Muscle layer of duodenum (tissue), 2 donors: Measurements from ENCODE around the gene NPLOC4.
"Not testable (repeated sequence)": the region's sequence is repeated elsewhere in the genome, so short reads cannot be mapped to it uniquely, and the experiment has no call there.

Experiments used
- H3K27ac ChIP-seq: one replicate; pipeline ENCODE4 v1.7.0; 2013; ENCODE audit warnings: mild to moderate bottlenecking, low read length
- H3K27me3 ChIP-seq: one replicate; pipeline ENCODE4 v1.7.0; 2013; ENCODE audit warnings: low read depth, mild to moderate bottlenecking, control low read depth, low read length
- H3K36me3 ChIP-seq, 2 donors: one replicate each; pipeline ENCODE4 v1.7.0; 2013; ENCODE audit warnings: low read length in 2 of 2, control low read depth in 1 of 2, mild to moderate bottlenecking in 1 of 2; ENCODE audit not compliant: insufficient read depth in 2 of 2, control insufficient read depth in 1 of 2
- H3K4me1 ChIP-seq, 2 donors: one replicate each; pipeline ENCODE4 v1.7.0; 2013; ENCODE audit warnings: low read length in 2 of 2, mild to moderate bottlenecking in 2 of 2, control low read depth in 1 of 2, moderate library complexity in 1 of 2; ENCODE audit not compliant: insufficient read depth in 2 of 2, control insufficient read depth in 1 of 2
- H3K4me3 ChIP-seq, 2 donors: one replicate each; pipeline ENCODE4 v1.7.0; 2013; ENCODE audit warnings: low read length in 2 of 2, low read depth in 1 of 2, mild to moderate bottlenecking in 1 of 2
- H3K9me3 ChIP-seq, 2 donors: one replicate each; pipeline ENCODE4 v1.7.0; 2013; ENCODE audit warnings: low read length in 2 of 2, control low read depth in 1 of 2, mild to moderate bottlenecking in 1 of 2; ENCODE audit not compliant: control insufficient read depth in 1 of 2
- donor health status: healthy.

The NPLOC4 gene

DNA sequence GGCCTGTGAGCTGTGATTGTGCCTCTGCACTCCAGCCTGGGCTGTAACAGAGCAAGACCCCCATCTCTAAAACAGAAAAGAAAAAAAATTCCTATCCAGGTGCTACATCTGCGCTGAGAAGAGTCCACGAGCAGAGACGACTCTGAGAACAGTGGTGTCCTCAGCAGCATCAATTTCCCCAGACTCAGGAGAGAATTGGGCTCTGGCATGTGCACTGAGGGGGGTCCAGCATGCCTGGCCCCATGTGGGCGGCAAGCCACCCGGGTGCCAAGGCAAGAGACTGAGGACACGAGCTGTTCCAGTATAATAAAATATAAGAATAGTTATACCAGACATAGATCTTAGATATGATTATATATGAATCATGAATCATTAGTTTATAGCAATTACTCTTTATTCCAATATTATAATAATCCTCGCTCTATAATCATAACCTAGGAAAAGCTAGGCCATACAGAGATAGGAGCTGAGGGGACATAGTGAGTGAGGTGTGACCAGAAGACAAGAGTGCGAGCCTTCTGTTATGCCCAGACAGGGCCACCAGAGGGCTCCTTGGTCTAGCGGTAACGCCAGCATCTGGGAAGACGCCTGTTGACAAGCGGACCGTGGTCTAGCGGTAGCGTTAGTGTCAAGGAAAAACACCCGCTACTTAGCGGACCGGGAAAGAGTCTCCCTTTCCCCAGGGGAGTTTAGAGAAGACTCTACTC is 38.8 kb upstream of the NPLOC4 start:
- H3K27me3 ChIP-seq, H3K27ac ChIP-seq, H3K4me1 ChIP-seq, H3K9me3 ChIP-seq, H3K4me3 ChIP-seq: not testable (repeated sequence)
- H3K36me3 ChIP-seq = peaks cover 8 to 45% of the 10 kb centered on the region in 2 donors

DNA sequence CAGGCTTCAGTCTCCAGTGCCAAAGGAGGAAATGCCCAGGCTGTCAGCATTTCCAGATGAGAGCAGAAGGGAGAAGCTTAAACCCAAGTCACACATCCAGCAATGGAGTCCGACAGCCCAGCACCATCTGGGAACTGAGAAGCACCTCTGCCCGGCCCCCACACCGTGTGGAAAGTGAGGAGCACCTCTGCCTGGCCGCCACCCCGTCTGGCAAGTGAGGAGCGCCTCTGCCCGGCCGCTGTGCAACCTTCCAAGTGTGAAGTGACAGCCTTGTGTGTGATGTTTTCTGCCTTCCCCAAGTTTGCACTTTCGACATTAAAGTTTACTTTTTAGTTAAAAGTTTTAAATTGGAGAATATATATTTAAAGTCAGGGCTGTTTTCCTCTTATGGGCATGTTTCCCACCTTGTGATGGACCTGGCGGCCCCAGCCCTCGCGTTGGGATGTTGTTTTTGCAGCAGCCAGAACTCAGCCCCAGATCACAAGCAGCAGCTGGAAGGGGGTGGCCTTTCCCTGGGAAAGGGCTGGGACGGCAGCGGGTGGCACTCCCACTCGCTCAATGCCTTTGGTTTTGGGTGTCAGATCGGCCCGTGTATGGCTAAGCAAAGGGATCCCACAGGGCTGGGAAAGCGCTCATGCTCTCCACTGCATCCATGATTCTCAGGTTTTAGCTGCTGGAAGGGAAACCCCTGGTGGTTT is 36.8 kb upstream of the NPLOC4 start:
- peaks cover 12 to 50% of the 10 kb centered on the region in 2 donors for H3K36me3 ChIP-seq
- H3K27ac ChIP-seq = no peak overlapping the region
- no peaks in the 10 kb centered on the region for H3K4me1 ChIP-seq

DNA sequence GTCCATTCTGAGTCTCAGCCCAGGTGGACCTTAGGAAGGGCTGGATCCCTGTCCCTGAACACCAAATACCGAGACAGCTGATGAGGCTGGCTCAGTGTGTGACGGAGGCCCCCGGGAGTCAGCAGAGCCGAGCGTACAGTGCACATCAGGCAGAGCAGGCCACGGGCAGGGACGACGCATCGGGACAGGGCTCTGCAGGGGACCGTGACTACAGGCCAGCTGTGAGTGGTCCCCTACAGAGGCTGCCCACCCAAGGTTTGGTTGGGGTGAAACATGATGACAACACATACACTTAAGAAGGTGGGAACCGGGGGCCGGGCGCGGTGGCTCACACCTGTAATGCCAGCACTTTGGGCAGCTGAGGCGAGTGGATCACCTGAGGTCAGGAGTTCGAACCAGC is 36.0 kb upstream of the NPLOC4 start:
- H3K9me3 ChIP-seq = no peaks in the 10 kb centered on the region
- H3K4me1 ChIP-seq = no peaks in the 10 kb centered on the region
- H3K27ac ChIP-seq = no peak overlapping the region
- no peak overlapping the region for H3K4me3 ChIP-seq
- H3K36me3 ChIP-seq = peaks cover 12 to 50% of the 10 kb centered on the region in 2 donors
- no peaks in the 10 kb centered on the region for H3K27me3 ChIP-seq

More for the DNA sequence above, 36.8 kb upstream of the NPLOC4 start:
- no peak overlapping the region for H3K4me3 ChIP-seq
- H3K9me3 ChIP-seq = no peaks in the 10 kb centered on the region
- H3K27me3 ChIP-seq = no peaks in the 10 kb centered on the region

DNA sequence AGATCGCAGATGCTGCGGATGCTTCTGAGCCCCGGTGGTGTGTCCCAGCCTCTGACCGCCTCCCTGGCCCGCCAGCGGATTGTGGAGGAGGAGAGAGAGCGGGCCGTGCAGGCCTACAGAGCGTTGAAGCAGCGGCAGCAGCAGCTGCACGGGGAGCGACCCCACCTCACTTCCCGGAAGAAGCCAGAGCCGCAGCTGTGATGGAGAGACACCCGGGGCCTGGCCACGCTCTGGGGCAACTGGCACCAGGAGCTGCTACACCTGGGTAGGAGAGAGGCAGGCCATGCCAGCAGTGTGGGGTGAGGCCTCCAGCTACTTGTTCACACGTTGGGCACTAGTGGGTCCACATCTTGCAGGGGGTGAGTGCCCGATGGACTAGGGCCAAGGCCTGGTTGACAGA is 35.6 kb upstream of the NPLOC4 start:
- Histone ChIP-seq H3K9me3 (no peaks in the 10 kb centered on the region), H3K36me3 (peaks cover 12 to 50% of the 10 kb centered on the region in 2 donors), H3K27ac (no peak overlapping the region), H3K4me1 (peaks cover 0 to 4% of the 10 kb centered on the region in 2 donors), H3K27me3 (no peaks in the 10 kb centered on the region), H3K4me3 (no peak overlapping the region)

DNA sequence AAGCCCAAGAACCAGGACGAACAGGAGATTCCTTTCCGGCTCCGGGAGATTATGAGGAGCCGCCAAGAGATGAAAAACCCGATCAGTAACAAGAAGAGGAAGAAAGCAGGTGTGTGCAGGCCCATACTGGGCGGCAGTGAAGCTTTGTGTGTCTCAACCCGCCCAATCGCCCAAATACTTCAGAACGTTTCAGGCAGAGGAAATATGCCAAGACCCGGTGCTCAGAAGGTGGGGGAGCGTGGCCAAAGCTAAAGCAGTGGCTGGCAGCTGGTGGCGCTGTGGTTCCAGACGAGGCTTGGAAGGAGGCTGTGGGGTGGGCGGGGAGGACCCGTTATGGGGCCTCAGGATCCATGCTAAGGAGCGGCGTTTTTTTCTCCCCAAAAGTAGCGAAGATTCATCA is 30.8 kb upstream of the NPLOC4 start:
- H3K27me3 ChIP-seq = no peaks in the 10 kb centered on the region
- no peaks in the 10 kb centered on the region for H3K9me3 ChIP-seq
- no peak overlapping the region for H3K4me3 ChIP-seq
- peaks cover 6 to 20% of the 10 kb centered on the region in 2 donors for H3K4me1 ChIP-seq
- H3K27ac ChIP-seq = no peak overlapping the region
- H3K36me3 ChIP-seq = peaks cover 11 to 33% of the 10 kb centered on the region in 2 donors

DNA sequence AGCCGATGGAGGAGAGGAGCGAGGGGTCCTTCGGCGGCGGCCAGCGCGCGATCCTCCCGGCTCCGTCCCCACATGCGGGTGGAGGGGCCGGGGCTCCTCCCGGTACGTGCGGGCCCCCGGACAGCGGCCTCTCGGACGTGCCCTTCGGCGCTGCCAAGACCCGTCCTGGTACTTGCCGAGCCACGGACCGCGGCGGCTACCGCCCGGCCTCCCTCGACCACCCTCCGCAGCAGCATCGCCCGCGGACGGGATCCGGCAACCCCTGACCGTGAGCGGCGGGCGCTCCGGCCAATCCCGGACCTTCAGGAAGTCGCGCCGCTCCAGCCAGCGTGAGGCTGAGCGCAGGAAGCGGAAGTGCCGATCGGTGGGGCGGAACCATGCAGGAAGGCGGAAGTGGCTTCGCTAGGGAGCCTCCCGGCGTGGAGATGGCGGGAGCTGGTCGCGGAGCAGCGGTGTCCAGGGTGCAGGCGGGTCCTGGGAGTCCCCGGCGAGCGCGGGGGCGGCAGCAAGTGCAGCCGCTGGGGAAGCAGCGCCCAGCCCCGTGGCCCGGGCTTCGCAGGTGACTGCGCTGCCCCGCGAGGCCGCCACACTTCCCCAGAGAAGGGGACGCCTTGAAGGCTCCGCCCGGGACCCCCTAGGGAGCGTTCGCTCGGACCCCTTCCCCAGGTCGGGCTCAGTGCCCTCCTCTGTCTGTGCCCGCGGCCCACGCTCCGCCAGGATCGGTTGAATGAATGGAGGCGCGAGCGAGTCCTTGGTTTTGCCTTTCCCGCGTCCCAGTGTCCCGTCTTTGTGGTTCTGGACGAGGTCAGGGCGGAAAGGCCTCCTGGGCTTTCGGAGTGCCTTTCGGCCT is 29.7 kb upstream of the NPLOC4 start, which contains the start of the genes CCDC137 and OXLD1:
CCDC137 (plus strand) TSS at position 396 of the 850 bp plus-strand sequence; CDS start at position 426, 30 bp downstream.
OXLD1 (minus strand) TSS at position 264 of the 850 bp plus-strand sequence; CDS start at position 236, 28 bp downstream.
- Histone ChIP-seq H3K4me1 (peaks cover 6 to 20% of the 10 kb centered on the region in 2 donors), H3K4me3 (peak within 1 kb of the TSS; percentile 95 to 99), H3K36me3 (peaks cover 4 to 21% of the 10 kb centered on the region in 2 donors), H3K9me3 (no peaks in the 10 kb centered on the region), H3K27me3 (no peaks in the 10 kb centered on the region), H3K27ac (peak within 1 kb of the TSS; percentile 87)

DNA sequence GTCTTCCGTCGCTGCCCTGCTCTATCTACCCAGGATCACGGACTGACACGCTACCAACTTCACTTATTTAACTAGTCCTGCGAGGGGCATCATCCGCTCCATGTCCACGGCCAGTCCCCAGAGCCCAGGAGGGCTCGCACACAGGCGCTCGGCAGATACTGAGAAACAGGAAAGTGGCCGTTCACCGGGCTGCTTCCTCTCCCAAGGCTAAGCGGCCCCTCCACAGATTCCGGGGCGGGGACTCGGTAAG is 29.1 kb upstream of the NPLOC4 start:
- H3K9me3 ChIP-seq = no peaks in the 10 kb centered on the region
- H3K36me3 ChIP-seq = peaks cover 4 to 16% of the 10 kb centered on the region in 2 donors
- H3K27me3 ChIP-seq = no peaks in the 10 kb centered on the region
- peak overlapping the region; percentile 87 for H3K27ac ChIP-seq
- H3K4me1 ChIP-seq = peaks cover 6 to 20% of the 10 kb centered on the region in 2 donors
- H3K4me3 ChIP-seq = peak overlapping the region; percentile 95 to 99

DNA sequence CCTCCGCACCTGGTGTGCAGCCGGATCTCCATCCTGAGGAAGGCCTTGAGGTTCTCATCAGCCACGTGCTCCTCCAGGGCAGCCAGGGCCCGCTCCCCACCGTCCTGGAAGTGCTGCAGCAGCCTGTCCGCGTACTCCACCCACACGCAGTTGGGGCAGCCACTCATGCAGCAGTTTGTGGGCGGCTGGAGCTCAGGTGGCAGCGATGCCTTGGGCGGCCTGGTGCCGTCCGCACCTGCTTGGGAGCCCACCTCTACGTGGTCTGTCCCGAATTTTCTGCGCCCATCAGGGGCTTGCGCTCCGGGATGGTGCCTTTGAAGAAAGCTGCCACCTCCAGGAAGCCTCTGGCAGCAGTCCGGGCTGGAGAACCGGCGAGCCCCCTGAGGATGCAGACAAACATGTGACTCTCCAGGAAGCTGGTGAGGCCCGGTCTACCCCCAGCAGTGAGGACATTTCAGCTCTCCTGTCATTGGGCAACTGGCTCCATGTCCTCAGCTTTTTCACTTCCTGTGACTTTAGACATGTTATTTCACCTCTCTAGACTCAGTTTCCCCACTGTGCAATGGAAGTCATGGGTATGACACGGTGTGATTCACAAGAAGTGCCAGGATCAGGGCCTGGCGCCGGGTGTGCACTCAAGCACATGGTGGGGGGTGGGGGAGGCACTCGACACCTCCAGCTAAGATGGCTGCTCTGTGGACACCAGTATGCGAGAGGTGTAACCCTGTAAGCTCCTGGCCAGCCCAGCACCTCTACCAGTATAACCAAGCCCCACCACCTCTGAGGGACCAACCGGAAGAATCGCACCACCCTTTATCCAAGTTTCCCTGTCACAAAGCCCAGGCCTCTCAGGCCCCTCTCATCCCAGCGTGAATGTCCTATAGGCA is 28.5 kb upstream of the NPLOC4 start:
- Histone ChIP-seq H3K9me3 (no peaks in the 10 kb centered on the region), H3K27me3 (no peaks in the 10 kb centered on the region), H3K27ac (peak overlapping the region; percentile 87), H3K4me1 (peaks cover 6 to 20% of the 10 kb centered on the region in 2 donors), H3K4me3 (peak overlapping the region; percentile 95 to 99), H3K36me3 (peaks cover 4 to 13% of the 10 kb centered on the region in 2 donors)

DNA sequence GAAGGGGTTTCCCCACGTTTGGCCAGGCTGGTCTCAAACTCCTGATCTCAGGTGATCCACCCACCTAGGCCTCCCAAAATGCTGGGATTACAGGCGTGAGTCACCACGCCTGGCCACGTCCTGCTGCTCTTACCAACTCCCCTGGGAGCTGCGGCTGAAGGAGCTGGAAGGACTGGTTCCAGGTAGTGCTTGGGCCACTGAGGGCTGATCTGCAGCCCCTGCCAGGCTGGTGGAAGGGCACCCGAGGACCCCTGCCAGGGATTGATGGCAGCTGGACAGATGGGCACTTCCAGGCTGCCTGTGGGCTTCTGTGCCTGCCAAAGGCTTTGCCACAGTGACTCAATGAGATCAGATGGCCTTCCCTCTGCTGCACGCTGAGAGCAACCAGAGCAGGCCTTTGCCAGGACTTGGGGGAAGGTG is 27.1 kb upstream of the NPLOC4 start:
- Histone ChIP-seq H3K4me1 (peaks cover 6 to 20% of the 10 kb centered on the region in 2 donors), H3K27ac (no peak overlapping the region), H3K4me3 (no peak overlapping the region), H3K9me3 (no peaks in the 10 kb centered on the region), H3K36me3 (no peaks in the 10 kb centered on the region), H3K27me3 (no peaks in the 10 kb centered on the region)

DNA sequence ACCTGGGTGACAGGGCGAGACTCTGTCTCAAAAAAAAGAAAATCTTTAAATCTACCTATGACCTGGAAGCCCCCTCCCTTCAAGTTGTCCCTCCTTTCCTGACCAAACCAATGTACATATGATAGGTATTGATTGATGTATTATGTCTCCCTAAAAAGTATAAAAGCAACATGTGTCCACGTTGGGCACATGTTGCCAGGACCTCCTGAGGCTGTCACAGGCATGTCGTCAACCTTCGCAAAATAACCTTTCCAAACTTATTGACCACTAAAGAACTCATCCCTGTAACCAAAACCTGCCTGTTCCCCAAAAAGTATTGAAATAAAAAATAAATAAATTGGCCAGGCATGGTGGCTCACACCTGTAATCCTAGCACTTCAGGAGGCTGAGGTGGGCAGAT is 25.1 kb upstream of the NPLOC4 start:
- Histone ChIP-seq H3K9me3 (no peaks in the 10 kb centered on the region), H3K4me3 (no peak overlapping the region), H3K4me1 (peaks cover 6 to 13% of the 10 kb centered on the region in 2 donors), H3K27me3 (no peaks in the 10 kb centered on the region), H3K27ac (no peak overlapping the region), H3K36me3 (no peaks in the 10 kb centered on the region)
